Fibroblast of peridontal ligament (primary cell): ENCODE measurements around the gene GDF2.

Source experiments
- DNase-seq: peaks from one replicate; pipeline ENCODE4 v3.0.0-alpha.2; 2010; ENCODE audit errors: extremely low read depth

Gene GDF2

GRCh38 chr10:47351899-47352815 lies 29.9 kb downstream of the GDF2 start:
- no peak for DNase-seq

- no peak for DNase-seq
Measured at GRCh38 chr10:47353351-47353750, 31.1 kb downstream of the GDF2 start.

- DNase-seq, result peak; percentile 11
Measured at GRCh38 chr10:47354165-47354564, 31.9 kb downstream of the GDF2 start.

- DNase-seq, result no peak
Measured at GRCh38 chr10:47354900-47355299, 32.6 kb downstream of the GDF2 start.

GRCh38 chr10:47356708-47357107 lies 34.5 kb downstream of the GDF2 start:
- DNase-seq, result no peak

GRCh38 chr10:47357131-47357582 lies 34.9 kb downstream of the GDF2 start:
- no peak for DNase-seq

- DNase-seq, result no peak
Measured at GRCh38 chr10:47357911-47358310, 35.7 kb downstream of the GDF2 start.

- DNase-seq, result no peak
Measured at GRCh38 chr10:47358457-47358856, 36.2 kb downstream of the GDF2 start.

GRCh38 chr10:47359101-47359500 lies 36.8 kb downstream of the GDF2 start:
- DNase-seq, result no peak

GRCh38 chr10:47359626-47360418 lies 37.6 kb downstream of the GDF2 start:
- no peak for DNase-seq

GRCh38 chr10:47360419-47361040 lies 38.3 kb downstream of the GDF2 start:
- DNase-seq, result no peak

GRCh38 chr10:47361293-47361692 lies 39.0 kb downstream of the GDF2 start:
- DNase-seq, result peak; percentile 19

GRCh38 chr10:47362199-47362598 lies 39.9 kb downstream of the GDF2 start:
- no peak for DNase-seq

- DNase-seq, result no peak
Measured at GRCh38 chr10:47363781-47364180, 41.5 kb downstream of the GDF2 start.

GRCh38 chr10:47364366-47364765 lies 42.1 kb downstream of the GDF2 start:
- DNase-seq, result no peak

- no peak for DNase-seq
Measured at GRCh38 chr10:47364911-47365310, 42.7 kb downstream of the GDF2 start.

- no peak for DNase-seq
Measured at GRCh38 chr10:47365431-47366180, 43.4 kb downstream of the GDF2 start.

GRCh38 chr10:47366181-47366631 lies 44.0 kb downstream of the GDF2 start:
- no peak for DNase-seq

- no peak for DNase-seq
Measured at GRCh38 chr10:47366731-47367460, 44.6 kb downstream of the GDF2 start.

- DNase-seq, result no peak
Measured at GRCh38 chr10:47367646-47368045, 45.4 kb downstream of the GDF2 start.
